Endometrial microvascular endothelial cells (primary cell): ENCODE data around the gene GSG1. TPM values are rescaled to one million over a fixed set of nuclear protein-coding genes. Genes with fewer than 3 reads are reported as not detected.
"Not testable (repeated sequence)": the region's sequence is repeated elsewhere in the genome, so short reads cannot be mapped to it uniquely, and the experiment has no call there.

Experiments
- in situ Hi-C: cut with HindIII; loops from 2 replicates; pipeline ENCODE4 v1.10.0; 2017; ENCODE audit warnings: low sequenced_read_pairs, low pct_unique_long_range_greater_than_20kb; ENCODE audit errors: inconsistent ontology term
- total RNA-seq: library from RNA; depleted of rRNA; stranded (reverse); fragments of >200 nt; gene quantifications from one replicate; pipeline ENCODE4 v1.2.3, GENCODE V29; 2015; ENCODE audit errors: inconsistent ontology term

The GSG1 gene
- total RNA-seq, 1 donor from 2014 or later = not detected

GRCh38 chr12:13039328-13039956 lies 64.0 kb downstream of the GSG1 start:
- in situ Hi-C loops = no loop called here

DNA sequence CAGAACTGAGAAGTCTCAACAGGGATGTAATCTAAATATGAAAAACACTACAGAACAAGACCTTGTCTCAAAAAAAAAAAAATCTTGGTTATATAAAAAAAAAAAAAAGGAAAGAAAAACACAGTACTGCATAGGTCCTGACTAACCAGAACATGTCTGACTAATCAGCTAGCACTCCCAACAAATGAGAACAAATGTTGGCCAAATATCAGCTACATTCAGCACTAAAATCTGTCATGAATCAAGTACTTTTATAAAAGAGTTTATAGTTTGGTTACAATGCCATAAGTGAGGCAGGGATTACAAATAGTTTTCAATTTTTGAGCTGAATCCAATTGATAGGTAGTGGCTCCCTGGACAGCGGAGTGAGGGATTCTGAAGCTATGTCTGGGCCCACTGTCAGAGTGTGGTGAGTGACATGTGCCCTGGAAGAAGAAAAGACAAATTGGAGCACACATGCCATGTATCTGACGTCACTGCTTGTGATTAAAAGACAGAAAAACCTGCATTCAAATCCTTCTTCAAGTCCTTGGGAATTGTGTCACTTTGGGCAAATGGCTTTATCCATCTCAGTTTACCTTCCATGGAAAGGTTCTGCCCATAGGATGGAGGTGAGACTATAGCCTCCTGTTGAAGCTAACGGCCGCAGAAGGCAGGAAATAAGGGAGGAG lies 64.8 kb downstream of the GSG1 start:
- in situ Hi-C loops = no loop called here

DNA sequence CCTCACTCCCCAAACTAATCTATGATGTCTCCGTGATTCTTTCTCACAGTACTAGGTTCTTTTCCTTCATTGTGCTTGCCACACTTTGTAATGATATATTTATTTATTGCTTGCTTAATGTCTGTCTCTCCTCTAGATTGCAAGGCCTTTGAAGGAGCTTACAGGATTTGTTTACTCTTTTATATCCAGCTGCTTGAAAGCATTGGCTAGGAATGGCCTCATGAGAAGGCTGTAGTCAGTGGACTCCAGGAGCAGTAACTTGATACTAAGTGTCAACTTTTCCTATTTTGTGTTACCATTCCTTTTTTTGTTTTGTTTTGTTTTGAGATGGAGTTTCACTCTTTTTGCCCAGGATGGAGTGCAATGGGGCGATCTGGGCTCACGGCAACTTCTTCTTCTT lies 66.6 kb downstream of the GSG1 start:
- in situ Hi-C loops = no loop called here

GRCh38 chr12:13035335-13035734 lies 68.1 kb downstream of the GSG1 start:
- in situ Hi-C loops = not testable (repeated sequence)

Other genes with a start within 250 kb of the GSG1 start
- 135 TPM for gene GPRC5A, start 212.1 kb downstream of the GSG1 start, total RNA-seq
- not detected for gene GPRC5D, start 151.5 kb downstream of the GSG1 start, total RNA-seq
- 37.6 TPM for gene HEBP1, start 103.4 kb downstream of the GSG1 start, total RNA-seq
- gene FAM234B, start 59.3 kb downstream of the GSG1 start, total RNA-seq = 10.3 TPM
- gene EMP1, start 93.1 kb upstream of the GSG1 start, total RNA-seq = 973 TPM